Esophagus squamous epithelium (tissue), 5 donors: ENCODE measurements around the gene ETV6. TPM values are rescaled to one million over a fixed set of nuclear protein-coding genes. Genes with fewer than 3 reads are reported as not detected.
A peak's percentile ranks its signal among the peaks of the same experiment; 100 is the strongest.

Experiments
- DNase-seq: peaks from one replicate; lab custom pipeline; 2025; lab: John Stamatoyannopoulos, UW
- H3K27ac ChIP-seq, 4 donors: fragments of 200-600 bp; sonication (generic); one replicate each; pipeline ENCODE4 v1.5.1; 2016 to 2019; ENCODE audit warnings: mild to moderate bottlenecking in 1 of 4
- H3K27me3 ChIP-seq, 4 donors: fragments of 200-600 bp; sonication (generic); 1 replicate in 3 of 4; 2 replicates in 1 of 4; pipeline versions ENCODE4 v1.5.1 to v1.6.0; 2017 to 2021; ENCODE audit warnings: antibody characterized with exemption in 1 of 4
- H3K36me3 ChIP-seq, 3 donors: fragments of 200-600 bp; sonication (generic); one replicate each; pipeline ENCODE4 v1.5.1; 2016 to 2019
- H3K4me1 ChIP-seq, 3 donors: fragments of 200-600 bp; sonication (generic); one replicate each; pipeline ENCODE4 v1.5.1; 2017 to 2019
- H3K4me3 ChIP-seq, 4 donors: fragments of 200-600 bp; sonication (generic); 1 replicate in 3 of 4; 2 replicates in 1 of 4; pipeline ENCODE4 v1.5.1; 2016 to 2019; ENCODE audit warnings: mild to moderate bottlenecking in 2 of 4, moderate library complexity in 1 of 4
- H3K9me3 ChIP-seq, 3 donors: fragments of 200-600 bp; sonication (generic); one replicate each; pipeline ENCODE4 v1.5.1; 2016 to 2019
- POLR2A ChIP-seq, 4 donors: fragments of 450-650 bp; IDR thresholded peaks; one replicate each; pipeline ENCODE4 v1.6.1; 2017; ENCODE audit warnings: antibody characterized with exemption in 4 of 4, mild to moderate bottlenecking in 4 of 4, moderate library complexity in 3 of 4
- WGBS, 2 donors: methylation state at CpG; one replicate each; pipeline ENCODE4 v1.1.5; 2018; 5-methylcytosine and 5-hydroxymethylcytosine counted together
- intact Hi-C: fragments of 100-400 bp; cut with DNase I; formaldehyde crosslinking; loops from one replicate; pipeline ENCODE4 v1.15.0; 2022
- total RNA-seq, 4 donors: library from RNA; depleted of rRNA; stranded (reverse); fragments of >200 nt; gene quantifications; one replicate each; pipeline ENCODE4 v1.1.0, GENCODE V29; 2016
- TF ChIP-seq, protein P1 (sequence below), 6 experiments: fragments of 450-650 bp in 4 of 6; fragments of 200-600 bp in 2 of 6; sonication (generic) in 2 of 6; IDR thresholded peaks; one replicate each; pipeline ENCODE4 v1.5.1; 2016 to 2019; ENCODE audit warnings: antibody characterized with exemption in 6 of 6, mild to moderate bottlenecking in 4 of 6, moderate library complexity in 4 of 6
- donor health status: DM: yes; HTN: yes; CAD: no.

The ETV6 gene
- total RNA-seq, 4 donors from 2014 or later: 11.3 to 17.3 (median 13.8) TPM

DNA sequence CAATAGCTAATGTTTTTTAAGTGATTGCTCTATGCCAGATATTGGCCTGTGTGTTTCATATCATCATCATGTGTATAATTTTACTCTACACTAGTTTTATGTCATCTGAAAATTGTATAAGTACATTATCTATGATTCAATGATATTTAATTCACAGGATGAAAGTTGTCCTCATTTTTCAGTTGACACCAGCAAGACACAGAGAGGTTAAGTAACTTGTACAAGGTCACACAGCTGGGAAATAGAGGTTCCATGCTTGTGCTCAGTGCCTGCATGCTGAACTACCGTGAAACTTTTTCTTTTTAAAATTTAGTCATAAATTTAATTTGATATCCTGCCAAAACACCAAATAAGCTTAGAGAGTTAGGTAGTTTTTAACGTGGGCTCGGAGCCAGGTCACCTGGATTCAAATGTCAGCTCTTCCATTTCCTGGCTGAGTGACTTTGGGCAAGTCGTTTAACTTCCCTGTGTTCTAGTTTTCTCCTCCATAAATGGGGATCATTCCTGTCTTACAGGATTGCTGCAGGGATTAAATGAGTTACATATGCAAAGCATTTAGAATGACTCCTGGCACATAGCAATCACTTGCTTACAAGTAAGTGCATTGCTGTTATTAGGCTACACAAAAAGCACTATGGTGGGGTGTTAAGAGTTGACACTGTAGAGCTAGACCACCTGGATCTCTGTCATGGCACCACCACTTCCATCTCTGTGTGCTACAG, 183.9 kb downstream of the ETV6 start:
- peaks cover 31 to 90% (median 67%) of the 10 kb centered on the region in 3 donors for H3K4me1 ChIP-seq
- no peaks in the 10 kb centered on the region for H3K27me3 ChIP-seq
- DNase-seq: no peak
- 33 to 57% methylated on average over 4 of the region's 4 CpGs for WGBS, 2 donors
- intact Hi-C loops: no loop called here
- no peaks in the 10 kb centered on the region for H3K9me3 ChIP-seq
- H3K4me3 ChIP-seq: no peak overlapping the region
- peak overlapping the region in 1 of 4 donors; percentile 42 for H3K27ac ChIP-seq
- TF ChIP-seq POLR2A (IDR thresholded peaks at IDR 0.05): no peak
- TF ChIP-seq, protein P1, sequence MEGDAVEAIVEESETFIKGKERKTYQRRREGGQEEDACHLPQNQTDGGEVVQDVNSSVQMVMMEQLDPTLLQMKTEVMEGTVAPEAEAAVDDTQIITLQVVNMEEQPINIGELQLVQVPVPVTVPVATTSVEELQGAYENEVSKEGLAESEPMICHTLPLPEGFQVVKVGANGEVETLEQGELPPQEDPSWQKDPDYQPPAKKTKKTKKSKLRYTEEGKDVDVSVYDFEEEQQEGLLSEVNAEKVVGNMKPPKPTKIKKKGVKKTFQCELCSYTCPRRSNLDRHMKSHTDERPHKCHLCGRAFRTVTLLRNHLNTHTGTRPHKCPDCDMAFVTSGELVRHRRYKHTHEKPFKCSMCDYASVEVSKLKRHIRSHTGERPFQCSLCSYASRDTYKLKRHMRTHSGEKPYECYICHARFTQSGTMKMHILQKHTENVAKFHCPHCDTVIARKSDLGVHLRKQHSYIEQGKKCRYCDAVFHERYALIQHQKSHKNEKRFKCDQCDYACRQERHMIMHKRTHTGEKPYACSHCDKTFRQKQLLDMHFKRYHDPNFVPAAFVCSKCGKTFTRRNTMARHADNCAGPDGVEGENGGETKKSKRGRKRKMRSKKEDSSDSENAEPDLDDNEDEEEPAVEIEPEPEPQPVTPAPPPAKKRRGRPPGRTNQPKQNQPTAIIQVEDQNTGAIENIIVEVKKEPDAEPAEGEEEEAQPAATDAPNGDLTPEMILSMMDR (IDR thresholded peaks at IDR 0.05): no peak
- peaks cover 0 to 7% (median 0%) of the 10 kb centered on the region in 3 donors for H3K36me3 ChIP-seq

DNA sequence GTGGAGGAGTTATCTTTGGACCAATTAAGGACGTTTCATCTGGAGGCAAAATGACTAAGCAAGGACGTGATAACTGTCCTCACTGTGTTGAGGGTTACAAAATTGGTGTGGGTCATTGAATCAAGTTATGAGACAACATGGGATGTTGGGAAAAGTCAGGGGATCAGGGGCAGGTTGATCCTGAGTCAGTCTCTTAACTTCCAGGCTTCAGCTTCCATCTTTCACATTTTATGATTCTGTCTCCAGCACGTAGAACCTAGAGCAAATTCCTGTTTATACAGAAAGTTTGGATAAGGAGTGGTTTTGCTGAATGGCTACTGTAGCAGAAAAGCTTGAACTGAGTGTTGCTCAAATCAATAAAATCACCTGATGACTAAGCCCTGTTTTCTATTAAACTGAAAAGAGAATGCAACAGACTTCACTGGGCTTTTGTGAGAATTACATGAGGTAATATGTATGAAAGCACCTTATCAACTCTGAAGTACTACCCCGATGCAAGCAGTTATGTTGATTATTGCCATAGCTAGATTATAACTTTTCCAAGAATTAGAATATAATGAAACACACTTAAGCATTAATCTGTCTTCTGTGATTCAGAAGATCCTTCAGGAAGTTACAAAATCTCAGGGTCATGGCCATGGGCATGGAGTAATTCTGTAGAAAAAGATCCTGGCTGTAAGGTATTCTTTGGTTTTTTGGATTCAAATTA, 184.8 kb downstream of the ETV6 start:
- no peaks in the 10 kb centered on the region for H3K27me3 ChIP-seq
- DNase-seq: no peak
- no peak overlapping the region for H3K4me3 ChIP-seq
- peaks cover 39 to 92% (median 67%) of the 10 kb centered on the region in 3 donors for H3K4me1 ChIP-seq
- intact Hi-C loops: no loop called here
- WGBS, 2 donors: 28 to 41% methylated on average over 4 of the region's 4 CpGs
- TF ChIP-seq POLR2A (IDR thresholded peaks at IDR 0.05): no peak
- TF ChIP-seq, protein P1 (IDR thresholded peaks at IDR 0.05): no peak
- peaks cover 0 to 8% (median 0%) of the 10 kb centered on the region in 3 donors for H3K36me3 ChIP-seq
- H3K9me3 ChIP-seq: no peaks in the 10 kb centered on the region
- peak overlapping the region in 3 of 4 donors; percentile 22 to 42 (median 23) for H3K27ac ChIP-seq

DNA sequence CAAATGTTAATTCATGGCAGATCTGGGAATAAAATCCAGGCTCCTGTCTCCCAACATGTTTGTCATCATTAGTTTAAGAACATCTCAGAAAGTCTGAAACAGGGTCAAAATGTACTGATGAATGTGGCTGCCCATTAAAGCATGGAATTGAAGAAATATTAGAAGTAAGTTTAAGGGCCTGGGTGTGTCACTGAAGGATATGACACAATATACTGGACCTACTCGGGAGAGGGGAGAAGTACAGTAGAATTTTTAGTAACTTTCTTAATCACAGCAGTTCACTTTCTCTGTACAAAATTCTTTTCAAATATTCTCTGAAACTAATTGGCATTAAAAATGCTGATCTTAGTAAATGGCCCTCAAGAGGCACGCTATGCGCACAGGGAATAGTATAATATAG, 185.5 kb downstream of the ETV6 start:
- no peak overlapping the region for H3K4me3 ChIP-seq
- intact Hi-C loops: no loop called here
- peaks cover 0 to 14% (median 0%) of the 10 kb centered on the region in 3 donors for H3K36me3 ChIP-seq
- no peak for DNase-seq
- H3K9me3 ChIP-seq: no peaks in the 10 kb centered on the region
- TF ChIP-seq, protein P1 (IDR thresholded peaks at IDR 0.05): no peak
- no peak for TF ChIP-seq POLR2A (IDR thresholded peaks at IDR 0.05)
- H3K27me3 ChIP-seq: no peaks in the 10 kb centered on the region
- H3K27ac ChIP-seq: peak overlapping the region in 1 of 4 donors; percentile 42
- peaks cover 36 to 92% (median 65%) of the 10 kb centered on the region in 3 donors for H3K4me1 ChIP-seq
- WGBS, 2 donors: 71 to 78% methylated on average over 3 of the region's 3 CpGs

DNA sequence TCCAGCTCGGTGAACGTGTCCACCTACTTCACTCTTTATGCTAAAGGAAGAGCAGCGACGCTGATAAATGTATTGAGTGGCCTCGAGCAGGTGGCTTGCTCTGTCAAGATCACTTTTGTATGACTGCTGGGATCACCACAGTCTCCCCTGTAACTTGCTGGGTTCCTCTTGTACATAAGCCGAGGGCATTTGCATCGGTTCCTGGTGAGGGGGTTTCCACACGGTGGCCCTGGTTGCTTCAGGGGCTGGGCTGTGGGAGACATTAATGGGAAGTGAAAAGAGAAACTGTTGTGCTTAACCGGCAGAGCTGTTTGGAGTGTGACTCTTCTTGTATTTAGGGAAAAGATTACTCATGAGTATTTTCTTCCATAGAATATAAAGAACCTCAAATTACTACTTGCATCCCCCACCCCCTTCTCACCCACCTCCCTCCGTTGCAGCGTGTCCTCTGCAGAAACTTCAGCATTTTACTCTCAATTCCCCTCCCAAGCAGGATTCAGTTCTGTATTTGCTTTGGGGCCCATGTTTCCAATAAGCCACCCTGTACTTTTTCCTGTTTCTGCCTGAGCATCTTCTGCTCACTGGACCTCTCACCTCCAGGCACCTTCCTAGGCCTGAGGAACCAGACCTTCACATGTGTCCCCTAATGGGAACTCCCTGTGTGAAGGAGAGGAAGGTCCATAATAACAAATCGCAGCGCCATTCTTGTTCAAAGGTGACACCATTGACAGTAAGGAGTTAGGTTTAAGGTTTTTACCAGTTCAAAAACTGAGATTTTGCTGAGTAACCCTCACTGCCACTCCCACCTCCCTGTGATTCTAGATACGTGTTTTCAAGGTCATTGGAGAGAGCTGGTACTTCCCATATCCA, 187.0 kb downstream of the ETV6 start:
- 57 to 62% methylated on average over 14 of the region's 14 CpGs for WGBS, 2 donors
- Histone ChIP-seq H3K36me3 (peaks cover 0 to 30% (median 0%) of the 10 kb centered on the region in 3 donors), H3K4me3 (no peak overlapping the region), H3K4me1 (peaks cover 29 to 83% (median 60%) of the 10 kb centered on the region in 3 donors), H3K27ac (peak overlapping the region in 3 of 4 donors; percentile 27 to 76 (median 36)), H3K9me3 (no peaks in the 10 kb centered on the region), H3K27me3 (no peaks in the 10 kb centered on the region)
- DNase-seq: peak; percentile 31
- TF ChIP-seq, protein P1 (IDR thresholded peaks at IDR 0.05): no peak
- no peak for TF ChIP-seq POLR2A (IDR thresholded peaks at IDR 0.05)
- intact Hi-C loops: no loop called here
